ENCODE measurements around the gene NSD1.
"Not testable (repeated sequence)": the region's sequence is repeated elsewhere in the genome, so short reads cannot be mapped to it uniquely, and the experiment has no call there.

NSD1 gene

GRCh38 chr5:177291735-177292134 lies 158.2 kb downstream of the NSD1 start:
- DNase-seq (ENCODE audit: low read depth), result no peak

GRCh38 chr5:177293819-177294581 lies 160.4 kb downstream of the NSD1 start:
- DNase-seq (ENCODE audit: low read depth), result no peak

- DNase-seq (ENCODE audit: low read depth), result no peak
Measured at GRCh38 chr5:177294632-177295031, 161.1 kb downstream of the NSD1 start.

GRCh38 chr5:177295924-177296323 lies 162.4 kb downstream of the NSD1 start:
- no peak for DNase-seq (ENCODE audit: low read depth)

- DNase-seq (ENCODE audit: low read depth), result no peak
Measured at GRCh38 chr5:177296581-177296980, 163.0 kb downstream of the NSD1 start.

GRCh38 chr5:177297922-177298321 lies 164.3 kb downstream of the NSD1 start:
- no peak for DNase-seq (ENCODE audit: low read depth)

- no peak for DNase-seq (ENCODE audit: low read depth)
Measured at GRCh38 chr5:177299697-177300096, 166.1 kb downstream of the NSD1 start.

GRCh38 chr5:177300236-177300880 lies 166.8 kb downstream of the NSD1 start:
- DNase-seq (ENCODE audit: low read depth), result no peak

GRCh38 chr5:177300951-177301350 lies 167.4 kb downstream of the NSD1 start:
- no peak for DNase-seq (ENCODE audit: low read depth)

- no peak for DNase-seq (ENCODE audit: low read depth)
Measured at GRCh38 chr5:177301503-177302165, 168.1 kb downstream of the NSD1 start.

GRCh38 chr5:177302354-177303110 lies 169.0 kb downstream of the NSD1 start:
- DNase-seq (ENCODE audit: low read depth), result no peak

- peak; percentile 84 for DNase-seq (ENCODE audit: low read depth)
Measured at GRCh38 chr5:177303121-177303924, 169.8 kb downstream of the NSD1 start, which contains the start of the genes PRELID1 and RAB24. TSS of gene PRELID1 (plus strand) at chr5:177303799. CDS start at chr5:177303986, 187 bp downstream. TSS of gene RAB24 (minus strand) at chr5:177303719. CDS start at chr5:177303288, 431 bp downstream.

GRCh38 chr5:177303925-177304391 lies 170.4 kb downstream of the NSD1 start:
- no peak for DNase-seq (ENCODE audit: low read depth)

GRCh38 chr5:177304392-177305119 lies 171.0 kb downstream of the NSD1 start:
- DNase-seq (ENCODE audit: low read depth), result no peak

- DNase-seq (ENCODE audit: low read depth), result not testable (repeated sequence)
Measured at GRCh38 chr5:177306103-177306640, 172.6 kb downstream of the NSD1 start.

GRCh38 chr5:177306674-177307543 lies 173.3 kb downstream of the NSD1 start:
- DNase-seq (ENCODE audit: low read depth), result no peak

GRCh38 chr5:177307544-177308363 lies 174.2 kb downstream of the NSD1 start:
- DNase-seq (ENCODE audit: low read depth), result no peak

- DNase-seq (ENCODE audit: low read depth), result no peak
Measured at GRCh38 chr5:177308740-177309139, 175.2 kb downstream of the NSD1 start.
